Ovary (tissue), 9 donors: Measurements from ENCODE around the gene MMUT. TPM values are rescaled to one million over a fixed set of nuclear protein-coding genes. Genes with fewer than 3 reads are reported as not detected.
"Not testable (repeated sequence)": the region's sequence is repeated elsewhere in the genome, so short reads cannot be mapped to it uniquely, and the experiment has no call there.

Experiments
- DNase-seq, 5 donors: peaks; one replicate each; pipeline ENCODE4 v3.0.0-alpha.2; 2019 to 2020
- H3K27ac ChIP-seq, 2 donors: fragments of 200-600 bp; one replicate each; pipeline versions ENCODE4 v1.5.1 to v1.8.0; 2019 to 2022
- H3K27me3 ChIP-seq: fragments of 200-600 bp; one replicate; pipeline ENCODE4 v1.8.0; 2022
- H3K36me3 ChIP-seq: fragments of 200-600 bp; sonication (generic); one replicate; pipeline ENCODE4 v1.5.1; 2019
- H3K4me1 ChIP-seq: one replicate; pipeline ENCODE4 v1.8.1; 2013; ENCODE audit warnings: mild to moderate bottlenecking, moderate library complexity; ENCODE audit not compliant: insufficient read depth
- H3K4me3 ChIP-seq: fragments of 200-600 bp; sonication (generic); one replicate; pipeline ENCODE4 v1.5.1; 2017
- H3K9me3 ChIP-seq, 2 donors: fragments of 200-600 bp in 1 of 2; sonication (generic) in 1 of 2; one replicate each; pipeline versions ENCODE4 v1.5.1 to v1.8.1; 2013 to 2019; ENCODE audit warnings: mild to moderate bottlenecking in 1 of 2, moderate library complexity in 1 of 2
- CTCF ChIP-seq, 3 donors: fragments of 450-650 bp in 2 of 3; fragments of 200-600 bp in 1 of 3; IDR thresholded peaks; one replicate each; pipeline versions ENCODE4 v1.5.1 to v1.8.0; 2016 to 2022; ENCODE audit warnings: antibody characterized with exemption in 3 of 3, mild to moderate bottlenecking in 1 of 3
- EP300 ChIP-seq: sonication (generic); formaldehyde crosslinking; IDR thresholded peaks from one replicate; pipeline ENCODE4 v1.6.1; 2017; ENCODE audit warnings: antibody characterized with exemption
- POLR2A ChIP-seq: fragments of 450-650 bp; IDR thresholded peaks from one replicate; pipeline ENCODE4 v1.6.1; 2017; ENCODE audit warnings: antibody characterized with exemption, mild to moderate bottlenecking, moderate library complexity
- WGBS, 3 donors: extraction: QIAGEN DNeasy Blood & Tissue Kit in 1 of 3; methylation state at CpG; one replicate each; pipeline versions ENCODE4 v1.1.5 to v1.1.7; 2013 to 2017; 5-methylcytosine and 5-hydroxymethylcytosine counted together
- intact Hi-C, 4 donors: fragments of 100-400 bp; cut with DNase I; formaldehyde crosslinking; loops; one replicate each; pipeline versions ENCODE4 v1.11.0 to v1.15.1; 2022 to 2023
- polyA plus RNA-seq, 2 donors: library from polyadenylated mRNA; stranded (reverse); fragments of 200-250 nt in 1 of 2; fragments of 350-450 nt in 1 of 2; fragmentation: Illumina TruSeq in 1 of 2; extraction: RNeasy Lipid Tissue Mini Kit (QIAGEN cat#74804) in 1 of 2; gene quantifications; one replicate each; pipeline ENCODE4 v1.2.3, GENCODE V29; 2013 to 2014
- total RNA-seq, 7 donors: library from RNA; depleted of rRNA in 2 of 7; stranded (reverse); fragments of >200 nt in 2 of 7; fragmentation: NEBNext Ultra II Directional in 3 of 7; extraction: Animal tissue kit (Norgen Biotek cat#: 25700) in 3 of 7; gene quantifications; one replicate each; pipeline versions ENCODE4 v1.1.0 to v1.2.4, GENCODE V29; 2016 to 2023
- donor health status: DM: no; HTN: no; CAD: no; lungs with moderate emphysema.
- donor health status: DM: no; HTN: no; CAD: no.
- donor health status: Bipolar disorder and iron deficiency.
- donor health status: DM: yes; HTN: yes; CAD: no.
- donor health status: DM: no; HTN: no; CAD: no.
- donor health status: DM: yes; HTN: yes; CAD: no.

The MMUT gene
- total and polyA plus RNA-seq, 9 donors: 14.8 to 34.3 (median 27.5) TPM

GRCh38 chr6:49479308-49479970, 16.4 kb upstream of the MMUT start:
- no peak for TF ChIP-seq CTCF (IDR thresholded peaks at IDR 0.05)
- TF ChIP-seq POLR2A: no peak
- TF ChIP-seq EP300: no peak
- no peak overlapping the region for H3K27ac ChIP-seq
- 90 to 95% (median 94%) methylated on average over 3 of the region's 3 CpGs for WGBS, 3 donors
- intact Hi-C loops: no loop called here
- no peak overlapping the region for H3K4me3 ChIP-seq
- H3K36me3 ChIP-seq: no peaks in the 10 kb centered on the region
- H3K27me3 ChIP-seq: no peaks in the 10 kb centered on the region
- H3K4me1 ChIP-seq: no peaks in the 10 kb centered on the region
- no peaks in the 10 kb centered on the region for H3K9me3 ChIP-seq
- DNase-seq: no peak

- intact Hi-C loops, H3K36me3 ChIP-seq, H3K4me3 ChIP-seq, H3K27ac ChIP-seq, DNase-seq, H3K9me3 ChIP-seq, H3K4me1 ChIP-seq, H3K27me3 ChIP-seq: not testable (repeated sequence)
- WGBS, 3 donors: 86 to 98% (median 98%) methylated on average over 2 of the region's 2 CpGs
Measured at GRCh38 chr6:49476564-49476963, 13.5 kb upstream of the MMUT start.

- 95 to 97% (median 96%) methylated on average over 9 of the region's 9 CpGs for WGBS, 3 donors
- no peaks in the 10 kb centered on the region for H3K27me3 ChIP-seq
- H3K27ac ChIP-seq: no peak overlapping the region
- no peaks in the 10 kb centered on the region for H3K4me1 ChIP-seq
- intact Hi-C loops: no loop called here
- TF ChIP-seq CTCF (IDR thresholded peaks at IDR 0.05) (no peak), POLR2A (no peak), EP300 (no peak)
- no peak for DNase-seq
- H3K36me3 ChIP-seq: no peaks in the 10 kb centered on the region
- no peak overlapping the region for H3K4me3 ChIP-seq
- no peaks in the 10 kb centered on the region for H3K9me3 ChIP-seq
Measured at GRCh38 chr6:49468042-49468441, 5.0 kb upstream of the MMUT start.

GRCh38 chr6:49464691-49465090, 1.6 kb upstream of the MMUT start:
- intact Hi-C loops: no loop called here
- TF ChIP-seq EP300 (no peak), CTCF (IDR thresholded peaks at IDR 0.05) (no peak), POLR2A (no peak)
- Histone ChIP-seq H3K4me1 (peaks cover 3% of the 10 kb centered on the region), H3K27ac (no peak overlapping the region), H3K4me3 (no peak overlapping the region), H3K27me3 (no peaks in the 10 kb centered on the region), H3K9me3 (no peaks in the 10 kb centered on the region), H3K36me3 (no peaks in the 10 kb centered on the region)
- DNase-seq: no peak
- 91 to 93% (median 92%) methylated on average over 2 of the region's 2 CpGs for WGBS, 3 donors

- 0 to 2% (median 1%) methylated on average over 4 of the region's 4 CpGs for WGBS, 3 donors
- H3K4me1 ChIP-seq: peaks cover 3% of the 10 kb centered on the region
- no peaks in the 10 kb centered on the region for H3K36me3 ChIP-seq
- DNase-seq: no peak
- no peaks in the 10 kb centered on the region for H3K9me3 ChIP-seq
- no peaks in the 10 kb centered on the region for H3K27me3 ChIP-seq
- H3K4me3 ChIP-seq: peak overlapping the region; percentile 62
- intact Hi-C loops: no loop called here
- no peak for TF ChIP-seq POLR2A
- TF ChIP-seq EP300: no peak
- TF ChIP-seq CTCF (IDR thresholded peaks at IDR 0.05): no peak
- H3K27ac ChIP-seq: peak overlapping the region in 1 of 2 donors; percentile 75
Measured at GRCh38 chr6:49463612-49463967, 537 bp upstream of the MMUT start.
